MM.1S (cell line): ENCODE measurements around the gene DKK3.

Source experiments
- DNase-seq: peaks from one replicate; pipeline ENCODE4 v3.0.0-alpha.2; 2015
- H2AFZ ChIP-seq: fragments of 300-600 bp; sonication (generic); 2 replicates; pipeline ENCODE4 v1.6.0; 2016; ENCODE audit warnings: antibody characterized with exemption, low read length
- H3F3A ChIP-seq: fragments of 300-600 bp; sonication (generic); 2 replicates; pipeline ENCODE4 v1.6.1; 2016; ENCODE audit warnings: mild to moderate bottlenecking, antibody characterized with exemption, low read length, moderate library complexity, mixed read lengths; ENCODE audit not compliant: insufficient read depth
- H3K27ac ChIP-seq: fragments of 300-600 bp; sonication (generic); 2 replicates; pipeline ENCODE4 v1.5.1; 2016; ENCODE audit warnings: mild to moderate bottlenecking, low read length
- H3K27me3 ChIP-seq: fragments of 300-600 bp; sonication (generic); replicated peaks from 2 replicates; pipeline ENCODE4 v1.6.0; 2016; ENCODE audit warnings: low read length; ENCODE audit not compliant: insufficient read depth
- H3K36me3 ChIP-seq: fragments of 300-600 bp; sonication (generic); replicated peaks from 2 replicates; pipeline ENCODE4 v1.6.1; 2016; ENCODE audit warnings: mild to moderate bottlenecking, low read length, mixed read lengths; ENCODE audit not compliant: insufficient read depth
- H3K4me1 ChIP-seq: fragments of 300-600 bp; sonication (generic); 2 replicates; pipeline ENCODE4 v1.6.1; 2016; ENCODE audit warnings: low read length, mixed read lengths
- H3K4me2 ChIP-seq: fragments of 300-600 bp; sonication (generic); 2 replicates; pipeline ENCODE4 v1.6.0; 2016; ENCODE audit warnings: low read depth, low read length
- H3K4me3 ChIP-seq: fragments of 300-600 bp; sonication (generic); 2 replicates; pipeline ENCODE4 v1.5.1; 2016; ENCODE audit warnings: low read length, mixed read lengths
- H3K79me2 ChIP-seq: fragments of 300-600 bp; sonication (generic); 2 replicates; pipeline ENCODE4 v1.6.1; 2016; ENCODE audit warnings: mixed run types, low read length, mixed read lengths
- H3K9ac ChIP-seq: fragments of 300-600 bp; sonication (generic); 2 replicates; pipeline ENCODE4 v1.6.1; 2016; ENCODE audit warnings: low read length, mixed read lengths
- H3K9me2 ChIP-seq: fragments of 300-600 bp; sonication (generic); replicated peaks from 2 replicates; pipeline ENCODE4 v1.6.1; 2016; ENCODE audit warnings: mild to moderate bottlenecking, low read length, mixed read lengths; ENCODE audit not compliant: insufficient read depth
- H3K9me3 ChIP-seq: fragments of 300-600 bp; sonication (generic); replicated peaks from 2 replicates; pipeline ENCODE4 v1.6.1; 2016; ENCODE audit warnings: mild to moderate bottlenecking, low read length, mixed read lengths; ENCODE audit not compliant: insufficient read depth
- H4K20me1 ChIP-seq: fragments of 300-600 bp; sonication (generic); 2 replicates; pipeline ENCODE4 v1.6.1; 2016; ENCODE audit warnings: mild to moderate bottlenecking, low read length, moderate library complexity, mixed read lengths; ENCODE audit not compliant: insufficient read depth
- EZH2 ChIP-seq: fragments of 300-600 bp; sonication (generic); optimal IDR thresholded peaks from 2 replicates; pipeline ENCODE3; 2017; ENCODE audit warnings: low read depth, mild to moderate bottlenecking, antibody characterized with exemption, low read length, mixed read lengths
- EZH2phosphoT487 ChIP-seq: fragments of 300-600 bp; sonication (generic); IDR thresholded peaks from 2 replicates; pipeline ENCODE4 v1.6.1; 2018; ENCODE audit warnings: antibody characterized with exemption, low read length
- TF ChIP-seq, protein P1 (sequence below): fragments of 300-600 bp; sonication (generic); IDR thresholded peaks from 2 replicates; pipeline ENCODE4 v1.5.1; 2016; ENCODE audit warnings: antibody characterized with exemption, low read length, mixed read lengths

Gene DKK3

GRCh38 chr11:12007769-12008737 lies at the start of gene DKK3:
TSS of gene DKK3 (minus strand) at chr11:12008626. CDS start at chr11:12008582, 44 bp downstream.
- no peaks in the 10 kb centered on the region for H3K36me3 ChIP-seq
- DNase-seq: no peak
- H3K27me3 ChIP-seq: no peaks in the 10 kb centered on the region
- no peak within 1 kb of the TSS for H3K4me3 ChIP-seq
- no peaks in the 10 kb centered on the region for H3K4me1 ChIP-seq
- no peak within 1 kb of the TSS for H3K27ac ChIP-seq
- TF ChIP-seq, protein P1, sequence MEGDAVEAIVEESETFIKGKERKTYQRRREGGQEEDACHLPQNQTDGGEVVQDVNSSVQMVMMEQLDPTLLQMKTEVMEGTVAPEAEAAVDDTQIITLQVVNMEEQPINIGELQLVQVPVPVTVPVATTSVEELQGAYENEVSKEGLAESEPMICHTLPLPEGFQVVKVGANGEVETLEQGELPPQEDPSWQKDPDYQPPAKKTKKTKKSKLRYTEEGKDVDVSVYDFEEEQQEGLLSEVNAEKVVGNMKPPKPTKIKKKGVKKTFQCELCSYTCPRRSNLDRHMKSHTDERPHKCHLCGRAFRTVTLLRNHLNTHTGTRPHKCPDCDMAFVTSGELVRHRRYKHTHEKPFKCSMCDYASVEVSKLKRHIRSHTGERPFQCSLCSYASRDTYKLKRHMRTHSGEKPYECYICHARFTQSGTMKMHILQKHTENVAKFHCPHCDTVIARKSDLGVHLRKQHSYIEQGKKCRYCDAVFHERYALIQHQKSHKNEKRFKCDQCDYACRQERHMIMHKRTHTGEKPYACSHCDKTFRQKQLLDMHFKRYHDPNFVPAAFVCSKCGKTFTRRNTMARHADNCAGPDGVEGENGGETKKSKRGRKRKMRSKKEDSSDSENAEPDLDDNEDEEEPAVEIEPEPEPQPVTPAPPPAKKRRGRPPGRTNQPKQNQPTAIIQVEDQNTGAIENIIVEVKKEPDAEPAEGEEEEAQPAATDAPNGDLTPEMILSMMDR: no peak
- TF ChIP-seq EZH2 (no peak), EZH2phosphoT487 (no peak)
- no peaks in the 10 kb centered on the region for H4K20me1 ChIP-seq
- no peaks in the 10 kb centered on the region for H3K9me3 ChIP-seq
- no peaks in the 10 kb centered on the region for H3K9me2 ChIP-seq
- H3F3A ChIP-seq: no peaks in the 10 kb centered on the region
- no peaks in the 10 kb centered on the region for H3K79me2 ChIP-seq
- no peak within 1 kb of the TSS for H3K9ac ChIP-seq
- no peak within 1 kb of the TSS for H3K4me2 ChIP-seq
- no peak within 1 kb of the TSS for H2AFZ ChIP-seq

GRCh38 chr11:12057299-12057980 lies 49.0 kb upstream of the DKK3 start:
- peaks cover 15% of the 10 kb centered on the region for H3K4me1 ChIP-seq
- H4K20me1 ChIP-seq: no peaks in the 10 kb centered on the region
- DNase-seq: no peak
- no peak overlapping the region for H3K9ac ChIP-seq
- H3F3A ChIP-seq: peaks cover 12% of the 10 kb centered on the region
- no peaks in the 10 kb centered on the region for H3K36me3 ChIP-seq
- H3K9me3 ChIP-seq: no peaks in the 10 kb centered on the region
- no peak for TF ChIP-seq EZH2
- no peak for TF ChIP-seq EZH2phosphoT487
- TF ChIP-seq, protein P1: no peak
- no peak overlapping the region for H3K4me3 ChIP-seq
- no peak overlapping the region for H2AFZ ChIP-seq
- H3K27ac ChIP-seq: no peak overlapping the region
- H3K27me3 ChIP-seq: no peaks in the 10 kb centered on the region
- H3K79me2 ChIP-seq: no peaks in the 10 kb centered on the region
- H3K4me2 ChIP-seq: no peak overlapping the region
- no peaks in the 10 kb centered on the region for H3K9me2 ChIP-seq

GRCh38 chr11:12056119-12056518 lies 47.7 kb upstream of the DKK3 start:
- no peak overlapping the region for H3K4me2 ChIP-seq
- TF ChIP-seq, protein P1: no peak
- TF ChIP-seq EZH2phosphoT487: no peak
- TF ChIP-seq EZH2: no peak
- no peaks in the 10 kb centered on the region for H3K9me3 ChIP-seq
- no peak overlapping the region for H2AFZ ChIP-seq
- H4K20me1 ChIP-seq: no peaks in the 10 kb centered on the region
- no peak overlapping the region for H3K27ac ChIP-seq
- no peak for DNase-seq
- H3K4me1 ChIP-seq: peaks cover 5% of the 10 kb centered on the region
- H3K9me2 ChIP-seq: no peaks in the 10 kb centered on the region
- no peaks in the 10 kb centered on the region for H3K36me3 ChIP-seq
- H3K79me2 ChIP-seq: no peaks in the 10 kb centered on the region
- H3K4me3 ChIP-seq: no peak overlapping the region
- H3K9ac ChIP-seq: no peak overlapping the region
- H3K27me3 ChIP-seq: no peaks in the 10 kb centered on the region
- H3F3A ChIP-seq: no peaks in the 10 kb centered on the region
